HG02763 (cell line): ENCODE measurements around the gene ITGB7.

Experiments used
- ATAC-seq: cut with Tn5 transposase; IDR thresholded peaks from one replicate; pipeline ENCODE4 v1.9.1; 2021; ENCODE audit warnings: mild to moderate bottlenecking, moderate library complexity; ENCODE audit not compliant: unreplicated experiment

ITGB7 gene, protein sequence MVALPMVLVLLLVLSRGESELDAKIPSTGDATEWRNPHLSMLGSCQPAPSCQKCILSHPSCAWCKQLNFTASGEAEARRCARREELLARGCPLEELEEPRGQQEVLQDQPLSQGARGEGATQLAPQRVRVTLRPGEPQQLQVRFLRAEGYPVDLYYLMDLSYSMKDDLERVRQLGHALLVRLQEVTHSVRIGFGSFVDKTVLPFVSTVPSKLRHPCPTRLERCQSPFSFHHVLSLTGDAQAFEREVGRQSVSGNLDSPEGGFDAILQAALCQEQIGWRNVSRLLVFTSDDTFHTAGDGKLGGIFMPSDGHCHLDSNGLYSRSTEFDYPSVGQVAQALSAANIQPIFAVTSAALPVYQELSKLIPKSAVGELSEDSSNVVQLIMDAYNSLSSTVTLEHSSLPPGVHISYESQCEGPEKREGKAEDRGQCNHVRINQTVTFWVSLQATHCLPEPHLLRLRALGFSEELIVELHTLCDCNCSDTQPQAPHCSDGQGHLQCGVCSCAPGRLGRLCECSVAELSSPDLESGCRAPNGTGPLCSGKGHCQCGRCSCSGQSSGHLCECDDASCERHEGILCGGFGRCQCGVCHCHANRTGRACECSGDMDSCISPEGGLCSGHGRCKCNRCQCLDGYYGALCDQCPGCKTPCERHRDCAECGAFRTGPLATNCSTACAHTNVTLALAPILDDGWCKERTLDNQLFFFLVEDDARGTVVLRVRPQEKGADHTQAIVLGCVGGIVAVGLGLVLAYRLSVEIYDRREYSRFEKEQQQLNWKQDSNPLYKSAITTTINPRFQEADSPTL

DNA sequence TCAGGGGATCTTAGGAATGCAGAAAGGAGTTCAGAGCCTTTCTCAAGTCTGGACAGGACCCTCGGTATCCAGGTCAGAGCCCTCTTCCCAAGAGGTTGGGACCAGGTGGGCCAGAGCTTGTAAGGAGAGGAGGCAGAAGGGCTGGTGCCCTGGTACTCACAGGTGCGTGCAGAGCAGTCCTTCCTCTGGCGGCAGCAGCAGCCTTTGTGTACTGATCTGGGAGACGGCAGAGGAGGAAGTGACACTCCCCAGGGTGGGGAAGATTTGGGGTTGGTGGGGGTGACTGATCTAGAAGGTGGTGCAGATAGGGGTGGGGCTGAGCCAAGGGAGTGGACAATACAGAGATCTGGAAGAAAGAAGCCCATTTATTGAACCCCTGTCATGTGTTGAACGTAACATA is at the start of gene ITGB7:
Gene ITGB7, minus strand, starts transcription at position 210 of the 400 bp plus-strand sequence. CDS start 6,808 bp downstream, outside the sequence.
- ATAC-seq = peak; percentile 39

DNA sequence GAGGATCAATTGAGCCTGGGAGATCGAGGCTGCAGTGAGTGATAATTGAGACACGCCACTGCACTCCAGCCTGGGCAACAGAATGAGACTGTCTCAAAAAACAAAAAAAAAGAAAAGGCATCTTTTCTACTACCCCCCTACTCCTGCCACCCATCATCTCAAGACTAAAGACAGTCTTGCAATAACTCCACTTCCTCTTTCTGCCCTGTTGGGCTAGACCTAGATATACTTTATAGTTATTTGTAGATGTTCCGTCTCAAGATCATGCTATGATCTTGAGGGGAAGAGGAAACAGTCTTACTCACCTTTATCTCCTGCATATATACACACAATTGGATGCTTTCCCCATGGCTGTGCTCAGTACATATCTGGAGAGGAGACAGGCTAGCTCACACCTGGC is 48.9 kb upstream of the ITGB7 start:
- ATAC-seq = no peak

GRCh38 chr12:53254816-53255545 is 47.9 kb upstream of the ITGB7 start:
- no peak for ATAC-seq

GRCh38 chr12:53253298-53253697 is 46.2 kb upstream of the ITGB7 start:
- no peak for ATAC-seq

GRCh38 chr12:53252349-53252916 is 45.4 kb upstream of the ITGB7 start:
- no peak for ATAC-seq

GRCh38 chr12:53251477-53252348 is 44.7 kb upstream of the ITGB7 start:
- peak; percentile 78 for ATAC-seq

DNA sequence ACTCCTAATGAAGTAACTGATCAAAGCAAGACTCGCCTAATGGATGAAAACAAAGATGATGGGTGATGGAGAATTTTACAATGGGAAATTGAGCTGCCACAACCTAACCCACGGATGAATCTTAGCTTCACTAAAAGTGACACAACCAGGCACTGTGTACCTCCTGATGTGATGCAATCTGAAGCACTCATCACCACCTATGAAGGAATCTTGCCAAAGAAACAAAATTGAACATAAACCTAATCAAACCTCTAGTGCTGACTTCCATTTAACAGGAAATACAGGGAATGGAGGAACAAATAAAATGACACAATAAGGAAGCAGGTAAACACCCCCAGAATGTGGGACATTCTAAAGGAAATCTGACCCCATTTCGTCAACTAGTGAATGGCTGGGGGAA is 38.2 kb upstream of the ITGB7 start:
- ATAC-seq = no peak

GRCh38 chr12:53244337-53244736 is 37.3 kb upstream of the ITGB7 start:
- no peak for ATAC-seq

GRCh38 chr12:53241623-53242412 is 34.8 kb upstream of the ITGB7 start:
- no peak for ATAC-seq

GRCh38 chr12:53239643-53240258 is 32.7 kb upstream of the ITGB7 start:
- ATAC-seq = no peak

DNA sequence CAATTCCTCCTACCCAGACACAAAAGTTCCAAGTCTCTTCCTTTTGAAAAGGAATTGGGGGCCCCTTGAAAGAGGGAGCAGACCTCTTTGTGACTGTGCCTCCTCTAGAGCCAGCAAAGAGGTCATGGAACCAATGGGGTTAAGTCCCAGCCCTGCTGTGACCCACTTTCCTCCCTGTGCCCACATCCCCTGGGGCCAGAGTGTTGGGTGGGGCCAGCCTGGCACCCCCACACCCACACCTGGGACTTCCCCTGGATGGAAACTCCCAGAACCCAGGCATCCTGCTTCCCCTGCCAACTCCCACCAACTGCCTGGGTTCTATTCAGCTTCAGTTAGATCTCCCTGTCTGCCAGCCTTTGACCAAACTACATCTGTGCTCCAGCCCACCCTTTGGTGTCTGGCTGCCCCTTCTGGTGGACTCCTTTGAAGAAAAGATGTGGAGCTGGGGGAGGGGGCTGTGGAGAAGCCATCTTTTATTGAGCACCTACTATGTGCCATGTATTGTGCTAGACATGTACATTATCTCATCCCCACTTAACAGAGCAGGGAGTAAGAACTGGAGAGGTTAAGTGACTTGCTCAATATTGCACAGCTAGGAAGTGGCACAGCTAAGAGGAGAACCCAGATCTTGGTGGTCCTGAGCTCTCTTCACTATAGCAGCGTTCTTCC is 29.5 kb upstream of the ITGB7 start:
- ATAC-seq = no peak

DNA sequence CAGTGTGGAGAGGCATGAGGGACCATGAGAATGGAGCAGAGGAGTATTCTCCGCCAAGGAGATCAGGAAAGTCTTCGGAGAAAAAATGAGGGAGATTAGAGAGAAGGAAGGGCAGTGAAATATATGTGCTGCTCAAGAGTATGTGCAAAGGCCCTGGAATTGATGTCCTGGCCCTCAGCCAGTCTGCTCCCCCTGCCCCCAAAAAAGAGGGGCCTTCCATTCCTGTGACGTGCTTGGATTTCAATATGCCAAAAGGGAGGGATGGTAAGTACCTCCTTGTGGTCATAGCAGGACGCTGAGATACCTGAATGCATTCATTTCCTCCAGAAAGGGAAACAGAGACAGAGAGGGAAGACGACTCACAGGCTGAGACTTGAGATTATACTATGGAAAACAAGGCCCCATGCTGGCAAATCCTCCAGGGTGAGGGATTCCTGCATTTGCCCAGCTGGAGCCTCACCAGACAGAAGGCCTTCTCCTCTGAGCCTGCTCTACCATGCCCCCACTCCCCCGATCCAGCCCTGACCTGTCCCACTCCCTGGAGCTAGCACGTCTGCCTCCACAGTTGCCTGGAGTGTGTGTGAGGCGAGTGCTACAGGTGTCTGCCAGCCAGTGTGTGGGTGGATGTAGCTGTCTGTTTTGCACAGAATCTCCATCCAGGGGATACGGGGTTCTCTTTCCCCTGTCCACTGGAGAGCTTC is 28.8 kb upstream of the ITGB7 start:
- no peak for ATAC-seq

DNA sequence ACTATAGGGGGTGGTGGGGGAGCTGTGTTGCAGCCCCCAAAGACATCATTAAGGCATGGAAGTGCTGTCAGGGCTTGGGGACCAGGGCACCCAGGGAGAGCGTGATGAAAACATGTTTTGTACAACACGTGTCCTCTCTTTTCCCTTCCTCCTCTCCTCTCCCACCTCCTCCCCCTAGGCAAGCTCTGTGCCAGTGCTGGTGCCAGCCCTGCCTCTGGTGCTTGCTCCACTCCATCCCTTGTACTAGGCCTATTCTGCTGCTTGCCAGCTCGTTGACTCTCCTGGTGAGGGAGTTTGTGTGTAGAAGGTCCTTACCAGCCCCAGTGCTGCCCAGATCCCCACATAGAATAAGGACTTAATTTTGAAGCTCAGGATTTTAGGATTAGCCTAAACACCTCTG is 28.1 kb upstream of the ITGB7 start:
- ATAC-seq = no peak

GRCh38 chr12:53234271-53234914 is 27.3 kb upstream of the ITGB7 start:
- no peak for ATAC-seq

GRCh38 chr12:53233671-53234121 is 26.6 kb upstream of the ITGB7 start:
- no peak for ATAC-seq

DNA sequence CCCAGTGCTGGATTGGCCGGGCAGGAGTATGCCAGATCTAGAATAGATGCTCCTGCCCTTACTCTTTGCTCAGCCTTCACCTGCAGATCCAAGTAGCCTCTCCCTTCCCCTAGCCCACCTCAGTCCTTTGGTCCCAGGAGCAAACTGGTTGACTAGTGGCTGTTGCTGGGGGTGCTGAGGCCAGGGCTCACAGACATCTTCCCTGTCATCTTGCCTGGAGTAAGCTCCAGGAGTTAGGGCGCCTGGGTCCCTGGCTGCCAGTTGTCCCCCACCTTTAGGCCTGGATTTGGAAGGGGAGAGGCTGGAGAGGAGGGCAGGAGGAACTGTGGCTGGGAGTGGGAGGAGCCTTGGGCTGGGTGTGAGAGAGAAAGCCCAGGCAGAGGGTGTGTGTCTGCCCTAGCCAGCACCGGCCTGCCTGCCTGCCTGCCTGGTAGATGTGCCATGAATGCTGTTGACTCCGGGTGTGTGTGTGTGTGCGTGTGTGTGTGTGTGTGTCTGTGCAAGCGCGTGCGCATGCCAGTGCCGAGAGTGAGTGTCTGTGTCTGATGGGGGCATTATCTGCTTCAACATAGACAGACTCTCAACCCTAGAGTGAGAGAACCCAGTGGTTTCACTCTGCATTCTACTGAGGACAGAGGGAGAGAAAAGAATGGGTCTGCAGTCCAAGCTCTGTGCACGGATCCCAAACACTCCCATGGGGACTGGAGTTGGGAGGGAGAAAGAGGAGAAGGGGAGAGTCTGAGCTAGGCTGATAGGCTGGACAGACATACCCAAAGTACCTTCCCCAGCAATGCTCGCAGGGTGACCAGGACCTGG is 25.8 kb upstream of the ITGB7 start:
- ATAC-seq = no peak
